Thyroid gland (tissue), 4 donors: ENCODE measurements around the gene CORO1A.
"Not testable (repeated sequence)": the region's sequence is repeated elsewhere in the genome, so short reads cannot be mapped to it uniquely, and the experiment has no call there.

Experiments used
- POLR2A ChIP-seq, 2 donors: fragments of 450-650 bp; IDR thresholded peaks; one replicate each; pipeline ENCODE4 v1.6.1; 2017; ENCODE audit warnings: antibody characterized with exemption in 2 of 2, mild to moderate bottlenecking in 2 of 2, moderate library complexity in 1 of 2
- TF ChIP-seq, protein P1 (sequence below), 6 experiments: fragments of 200-600 bp in 3 of 6; fragments of 450-650 bp in 3 of 6; sonication (generic) in 3 of 6; IDR thresholded peaks; one replicate each; pipeline ENCODE4 v1.5.1; 2016 to 2019; ENCODE audit warnings: antibody characterized with exemption in 6 of 6, mild to moderate bottlenecking in 2 of 6, inconsistent platforms in 1 of 6, moderate library complexity in 1 of 6

DNA sequence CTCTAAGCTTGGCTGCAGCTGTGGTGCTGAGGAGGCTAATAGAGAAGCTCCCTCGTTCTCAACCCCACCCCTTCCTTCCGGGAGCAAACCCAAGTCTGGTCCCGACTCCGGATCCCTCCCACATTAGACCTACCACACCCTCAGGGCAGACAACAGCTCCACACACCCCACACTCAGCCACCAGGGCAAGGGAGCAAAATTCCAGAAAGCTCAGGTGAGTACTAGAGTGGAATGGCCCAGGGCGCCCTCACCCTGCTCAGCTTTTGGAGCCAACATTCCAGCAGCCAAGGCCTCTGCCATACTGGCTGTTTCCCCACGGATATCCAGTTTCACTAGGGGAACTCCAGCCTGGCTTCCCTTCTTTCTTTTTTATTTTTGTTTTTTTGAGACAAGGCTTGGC, 25.6 kb downstream of the CORO1A start:
- TF ChIP-seq, protein P1, sequence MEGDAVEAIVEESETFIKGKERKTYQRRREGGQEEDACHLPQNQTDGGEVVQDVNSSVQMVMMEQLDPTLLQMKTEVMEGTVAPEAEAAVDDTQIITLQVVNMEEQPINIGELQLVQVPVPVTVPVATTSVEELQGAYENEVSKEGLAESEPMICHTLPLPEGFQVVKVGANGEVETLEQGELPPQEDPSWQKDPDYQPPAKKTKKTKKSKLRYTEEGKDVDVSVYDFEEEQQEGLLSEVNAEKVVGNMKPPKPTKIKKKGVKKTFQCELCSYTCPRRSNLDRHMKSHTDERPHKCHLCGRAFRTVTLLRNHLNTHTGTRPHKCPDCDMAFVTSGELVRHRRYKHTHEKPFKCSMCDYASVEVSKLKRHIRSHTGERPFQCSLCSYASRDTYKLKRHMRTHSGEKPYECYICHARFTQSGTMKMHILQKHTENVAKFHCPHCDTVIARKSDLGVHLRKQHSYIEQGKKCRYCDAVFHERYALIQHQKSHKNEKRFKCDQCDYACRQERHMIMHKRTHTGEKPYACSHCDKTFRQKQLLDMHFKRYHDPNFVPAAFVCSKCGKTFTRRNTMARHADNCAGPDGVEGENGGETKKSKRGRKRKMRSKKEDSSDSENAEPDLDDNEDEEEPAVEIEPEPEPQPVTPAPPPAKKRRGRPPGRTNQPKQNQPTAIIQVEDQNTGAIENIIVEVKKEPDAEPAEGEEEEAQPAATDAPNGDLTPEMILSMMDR (IDR thresholded peaks at IDR 0.05), result not testable (repeated sequence)
- TF ChIP-seq POLR2A (IDR thresholded peaks at IDR 0.05), result not testable (repeated sequence)
